HCT116 (cell line): ENCODE results near the gene CDK18.

Source experiments
- CEBPB ChIP-seq: IDR thresholded peaks from 2 replicates; pipeline ENCODE4 v1.6.1; 2012; ENCODE audit warnings: low read depth
- EGR1 ChIP-seq: IDR thresholded peaks from 2 replicates; pipeline ENCODE4 v1.6.1; 2012; ENCODE audit warnings: low read depth
- EZH2 ChIP-seq: fragments of 200-600 bp; sonication (generic); IDR thresholded peaks from 2 replicates; pipeline ENCODE4 v1.6.1; 2017; ENCODE audit warnings: antibody characterized with exemption, mixed run types
- POLR2A ChIP-seq: IDR thresholded peaks from 2 replicates; pipeline ENCODE4 v1.7.0; 2011; ENCODE audit warnings: borderline replicate concordance; ENCODE audit not compliant: insufficient read depth, insufficient read length; ENCODE audit errors: extremely low read depth
- POLR2AphosphoS5 ChIP-seq: IDR thresholded peaks from 2 replicates; pipeline ENCODE4 v1.6.1; 2011; ENCODE audit warnings: mild to moderate bottlenecking, low read depth, low read length, moderate library complexity
- RAD21 ChIP-seq: IDR thresholded peaks from 2 replicates; pipeline ENCODE4 v1.6.1; 2012; ENCODE audit warnings: low read depth, mild to moderate bottlenecking
- SIN3A ChIP-seq: IDR thresholded peaks from 2 replicates; pipeline ENCODE4 v1.6.1; 2012; ENCODE audit warnings: low read depth
- SP1 ChIP-seq: IDR thresholded peaks from 2 replicates; pipeline ENCODE4 v1.6.1; 2012; ENCODE audit warnings: low read depth
- TCF7L2 ChIP-seq: IDR thresholded peaks from 2 replicates; pipeline ENCODE4 v1.7.0; 2011; ENCODE audit warnings: borderline replicate concordance, inconsistent platforms; ENCODE audit not compliant: insufficient read depth, insufficient read length; ENCODE audit errors: extremely low read depth
- YY1 ChIP-seq: IDR thresholded peaks from 2 replicates; pipeline ENCODE4 v1.6.1; 2011; ENCODE audit warnings: low read length, low read depth, moderate library complexity, mild to moderate bottlenecking; ENCODE audit not compliant: insufficient replicate concordance; ENCODE audit errors: extremely low read depth
- ZFX ChIP-seq: fragments of 450-650 bp; IDR thresholded peaks from 2 replicates; pipeline ENCODE4 v1.6.1; 2017
- TF ChIP-seq, protein P1 (sequence below), 3 experiments: fragments of 200-600 bp in 1 of 3; sonication (generic) in 1 of 3; IDR thresholded peaks in 2 of 3; conservative IDR thresholded peaks in 1 of 3; 2 replicates each; pipeline ENCODE4 v1.5.1; 2012 to 2017; ENCODE audit warnings: low read depth in 2 of 3, low read length in 2 of 3, antibody characterized with exemption in 1 of 3, borderline replicate concordance in 1 of 3, control low read depth in 1 of 3, mild to moderate bottlenecking in 1 of 3, mixed read lengths in 1 of 3, mixed run types in 1 of 3, moderate library complexity in 1 of 3; ENCODE audit not compliant: insufficient read depth in 1 of 3
- TF ChIP-seq, protein P2 (sequence below): IDR thresholded peaks from 2 replicates; pipeline ENCODE4 v1.6.1; 2012; ENCODE audit warnings: low read depth
- TF ChIP-seq, protein P3 (sequence below): IDR thresholded peaks from 2 replicates; pipeline ENCODE4 v1.6.1; 2012

DNA sequence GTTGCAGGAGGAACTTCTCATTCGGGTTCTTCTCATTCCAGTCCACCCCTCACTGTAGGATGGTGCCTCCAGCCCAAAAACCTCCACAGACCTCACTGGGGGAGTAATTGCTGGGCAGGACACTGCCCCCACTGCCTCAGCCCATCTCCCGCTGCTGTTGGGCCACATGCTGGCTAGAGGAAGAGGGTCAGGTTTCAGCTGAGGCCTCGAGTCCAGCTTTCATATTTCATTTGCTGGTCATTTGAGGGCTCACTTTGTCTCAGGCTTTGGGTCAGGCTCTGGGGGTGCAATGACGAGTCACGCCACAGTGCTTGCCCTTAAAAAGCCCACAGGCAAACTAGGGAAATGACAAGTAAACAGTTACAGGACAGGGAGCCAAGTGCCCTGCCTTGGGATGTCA, 9.3 kb downstream of the CDK18 start:
- TF ChIP-seq POLR2A (no peak), SP1 (no peak), EGR1 (no peak), EZH2 (no peak), RAD21 (no peak), POLR2AphosphoS5 (no peak), SIN3A (no peak), CEBPB (no peak), YY1 (no peak), TCF7L2 (no peak), ZFX (no peak)
- TF ChIP-seq, protein P1, sequence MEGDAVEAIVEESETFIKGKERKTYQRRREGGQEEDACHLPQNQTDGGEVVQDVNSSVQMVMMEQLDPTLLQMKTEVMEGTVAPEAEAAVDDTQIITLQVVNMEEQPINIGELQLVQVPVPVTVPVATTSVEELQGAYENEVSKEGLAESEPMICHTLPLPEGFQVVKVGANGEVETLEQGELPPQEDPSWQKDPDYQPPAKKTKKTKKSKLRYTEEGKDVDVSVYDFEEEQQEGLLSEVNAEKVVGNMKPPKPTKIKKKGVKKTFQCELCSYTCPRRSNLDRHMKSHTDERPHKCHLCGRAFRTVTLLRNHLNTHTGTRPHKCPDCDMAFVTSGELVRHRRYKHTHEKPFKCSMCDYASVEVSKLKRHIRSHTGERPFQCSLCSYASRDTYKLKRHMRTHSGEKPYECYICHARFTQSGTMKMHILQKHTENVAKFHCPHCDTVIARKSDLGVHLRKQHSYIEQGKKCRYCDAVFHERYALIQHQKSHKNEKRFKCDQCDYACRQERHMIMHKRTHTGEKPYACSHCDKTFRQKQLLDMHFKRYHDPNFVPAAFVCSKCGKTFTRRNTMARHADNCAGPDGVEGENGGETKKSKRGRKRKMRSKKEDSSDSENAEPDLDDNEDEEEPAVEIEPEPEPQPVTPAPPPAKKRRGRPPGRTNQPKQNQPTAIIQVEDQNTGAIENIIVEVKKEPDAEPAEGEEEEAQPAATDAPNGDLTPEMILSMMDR (IDR thresholded peaks at IDR 0.05 in 2 of 3, conservative IDR thresholded peaks at IDR 0.05 in 1 of 3; ENCODE audit: borderline replicate concordance in 1 of 3, insufficient read depth in 1 of 3, low read depth in 2 of 3, low read length in 2 of 3), result no peak
- TF ChIP-seq, protein P2, sequence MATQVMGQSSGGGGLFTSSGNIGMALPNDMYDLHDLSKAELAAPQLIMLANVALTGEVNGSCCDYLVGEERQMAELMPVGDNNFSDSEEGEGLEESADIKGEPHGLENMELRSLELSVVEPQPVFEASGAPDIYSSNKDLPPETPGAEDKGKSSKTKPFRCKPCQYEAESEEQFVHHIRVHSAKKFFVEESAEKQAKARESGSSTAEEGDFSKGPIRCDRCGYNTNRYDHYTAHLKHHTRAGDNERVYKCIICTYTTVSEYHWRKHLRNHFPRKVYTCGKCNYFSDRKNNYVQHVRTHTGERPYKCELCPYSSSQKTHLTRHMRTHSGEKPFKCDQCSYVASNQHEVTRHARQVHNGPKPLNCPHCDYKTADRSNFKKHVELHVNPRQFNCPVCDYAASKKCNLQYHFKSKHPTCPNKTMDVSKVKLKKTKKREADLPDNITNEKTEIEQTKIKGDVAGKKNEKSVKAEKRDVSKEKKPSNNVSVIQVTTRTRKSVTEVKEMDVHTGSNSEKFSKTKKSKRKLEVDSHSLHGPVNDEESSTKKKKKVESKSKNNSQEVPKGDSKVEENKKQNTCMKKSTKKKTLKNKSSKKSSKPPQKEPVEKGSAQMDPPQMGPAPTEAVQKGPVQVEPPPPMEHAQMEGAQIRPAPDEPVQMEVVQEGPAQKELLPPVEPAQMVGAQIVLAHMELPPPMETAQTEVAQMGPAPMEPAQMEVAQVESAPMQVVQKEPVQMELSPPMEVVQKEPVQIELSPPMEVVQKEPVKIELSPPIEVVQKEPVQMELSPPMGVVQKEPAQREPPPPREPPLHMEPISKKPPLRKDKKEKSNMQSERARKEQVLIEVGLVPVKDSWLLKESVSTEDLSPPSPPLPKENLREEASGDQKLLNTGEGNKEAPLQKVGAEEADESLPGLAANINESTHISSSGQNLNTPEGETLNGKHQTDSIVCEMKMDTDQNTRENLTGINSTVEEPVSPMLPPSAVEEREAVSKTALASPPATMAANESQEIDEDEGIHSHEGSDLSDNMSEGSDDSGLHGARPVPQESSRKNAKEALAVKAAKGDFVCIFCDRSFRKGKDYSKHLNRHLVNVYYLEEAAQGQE, result no peak
- TF ChIP-seq, protein P3, sequence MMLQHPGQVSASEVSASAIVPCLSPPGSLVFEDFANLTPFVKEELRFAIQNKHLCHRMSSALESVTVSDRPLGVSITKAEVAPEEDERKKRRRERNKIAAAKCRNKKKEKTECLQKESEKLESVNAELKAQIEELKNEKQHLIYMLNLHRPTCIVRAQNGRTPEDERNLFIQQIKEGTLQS, result no peak
